ENCODE measurements around the gene ST6GALNAC3. TPM values are rescaled to one million over a fixed set of nuclear protein-coding genes. Genes with fewer than 3 reads are reported as not detected.

Gene ST6GALNAC3
- total RNA-seq, 1 experiment from 2014 or later, result 2.2 TPM

DNA sequence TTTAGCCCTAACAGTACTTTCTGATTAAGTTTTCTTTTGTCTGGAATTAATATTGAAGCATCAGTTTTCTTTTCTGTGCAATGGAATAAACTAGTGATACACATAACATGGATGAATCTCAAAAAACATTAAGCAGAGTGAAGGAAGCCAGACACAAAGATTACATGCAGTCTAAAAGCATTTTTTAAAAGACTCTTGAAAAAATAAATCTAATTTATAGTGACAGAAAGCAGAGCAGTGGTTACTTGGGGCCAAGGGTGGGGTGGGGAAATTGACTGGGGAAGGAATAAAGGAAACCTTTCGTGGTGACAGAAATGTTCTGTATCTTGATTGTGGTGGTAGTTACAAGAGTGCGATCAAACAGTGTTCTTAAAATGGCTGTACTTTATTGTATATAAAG, 20.2 kb upstream of the ST6GALNAC3 start:
- Histone ChIP-seq H3K27me3 (ENCODE audit: insufficient read depth, low read length) (no peaks in the 10 kb centered on the region), H3K79me2 (ENCODE audit: insufficient read depth, low read length) (no peaks in the 10 kb centered on the region), H3K4me3 (replicated peaks in 1 of 2; ENCODE audit: low read depth in 1 of 2, low read length in 2 of 2) (no peak overlapping the region), H3K27ac (ENCODE audit: low read depth, low read length) (no peak overlapping the region), H3K9me2 (ENCODE audit: insufficient read depth) (no peaks in the 10 kb centered on the region), H3K36me3 (ENCODE audit: control insufficient read depth in 1 of 2, insufficient read depth in 2 of 2, low read length in 2 of 2) (no peaks in the 10 kb centered on the region), H3K4me1 (ENCODE audit: control insufficient read depth in 1 of 2, insufficient read depth in 2 of 2, low read length in 2 of 2) (no peaks in the 10 kb centered on the region), H3K9ac (ENCODE audit: low read length) (no peak overlapping the region), H2AFZ (ENCODE audit: low read depth, low read length, poor library complexity, severe bottlenecking) (no peak overlapping the region), H4K20me1 (ENCODE audit: insufficient read depth) (no peaks in the 10 kb centered on the region), H3K4me2 (ENCODE audit: low read length) (no peak overlapping the region), H3K9me3 (ENCODE audit: control insufficient read depth in 1 of 2, insufficient read depth in 1 of 2, low read depth in 1 of 2, low read length in 2 of 2) (no peaks in the 10 kb centered on the region)
- intact Hi-C loops (cut with micrococcal nuclease), result no loop called here
- ChIA-PET CTCF (no interaction called here), POLR2A (no interaction called here), RAD21 (ENCODE audit: low non-redundant PET in 1 of 2, low total read pairs in 2 of 2, uncharacterized antibody in 2 of 2, unreplicated experiment in 2 of 2) (no interaction called here)
- TF ChIP-seq CEBPB (IDR thresholded peaks at IDR 0.05; ENCODE audit: low read depth) (no peak), JUND (IDR thresholded peaks at IDR 0.05) (no peak), EZH2 (IDR thresholded peaks at IDR 0.05) (no peak)
- DNase-seq (ENCODE audit: low read depth, low spot score) (no peak), ATAC-seq (no peak)
- no TSS peak for BruUV-seq (replicated peaks)

DNA sequence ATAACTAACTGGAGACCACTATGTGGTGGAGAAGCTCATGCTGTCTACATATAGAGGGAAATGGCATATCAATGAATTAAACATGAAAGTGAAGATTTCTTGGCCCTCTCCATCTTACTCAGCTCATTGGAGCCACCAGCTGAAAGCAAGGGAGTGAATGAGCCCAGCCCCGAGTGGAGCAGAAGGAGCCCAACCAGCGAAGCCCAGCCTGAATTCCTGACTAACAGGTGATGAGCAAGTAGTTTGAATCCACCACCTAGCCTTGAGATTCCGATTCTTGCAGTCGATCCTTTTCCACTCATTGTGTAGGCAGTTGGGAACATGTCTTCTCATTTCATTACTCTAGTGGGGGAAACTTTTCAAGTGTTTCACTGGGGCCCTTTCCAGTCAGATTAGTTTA, 18.6 kb upstream of the ST6GALNAC3 start:
- no peak overlapping the region for H2AFZ ChIP-seq (ENCODE audit: low read depth, low read length, poor library complexity, severe bottlenecking)
- H3K36me3 ChIP-seq (ENCODE audit: control insufficient read depth in 1 of 2, insufficient read depth in 2 of 2, low read length in 2 of 2), result no peaks in the 10 kb centered on the region
- no peaks in the 10 kb centered on the region for H3K79me2 ChIP-seq (ENCODE audit: insufficient read depth, low read length)
- DNase-seq (ENCODE audit: low read depth, low spot score) (no peak), ATAC-seq (no peak)
- TF ChIP-seq, protein P1, sequence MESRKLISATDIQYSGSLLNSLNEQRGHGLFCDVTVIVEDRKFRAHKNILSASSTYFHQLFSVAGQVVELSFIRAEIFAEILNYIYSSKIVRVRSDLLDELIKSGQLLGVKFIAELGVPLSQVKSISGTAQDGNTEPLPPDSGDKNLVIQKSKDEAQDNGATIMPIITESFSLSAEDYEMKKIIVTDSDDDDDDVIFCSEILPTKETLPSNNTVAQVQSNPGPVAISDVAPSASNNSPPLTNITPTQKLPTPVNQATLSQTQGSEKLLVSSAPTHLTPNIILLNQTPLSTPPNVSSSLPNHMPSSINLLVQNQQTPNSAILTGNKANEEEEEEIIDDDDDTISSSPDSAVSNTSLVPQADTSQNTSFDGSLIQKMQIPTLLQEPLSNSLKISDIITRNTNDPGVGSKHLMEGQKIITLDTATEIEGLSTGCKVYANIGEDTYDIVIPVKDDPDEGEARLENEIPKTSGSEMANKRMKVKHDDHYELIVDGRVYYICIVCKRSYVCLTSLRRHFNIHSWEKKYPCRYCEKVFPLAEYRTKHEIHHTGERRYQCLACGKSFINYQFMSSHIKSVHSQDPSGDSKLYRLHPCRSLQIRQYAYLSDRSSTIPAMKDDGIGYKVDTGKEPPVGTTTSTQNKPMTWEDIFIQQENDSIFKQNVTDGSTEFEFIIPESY (IDR thresholded peaks at IDR 0.05; ENCODE audit: extremely low read depth, insufficient replicate concordance, low read length), result no peak
- TF ChIP-seq POLR2AphosphoS5 (IDR thresholded peaks at IDR 0.05; ENCODE audit: low read depth, low read length) (no peak), SRF (IDR thresholded peaks at IDR 0.05; ENCODE audit: low read depth) (no peak)
- TF ChIP-seq, protein P2, sequence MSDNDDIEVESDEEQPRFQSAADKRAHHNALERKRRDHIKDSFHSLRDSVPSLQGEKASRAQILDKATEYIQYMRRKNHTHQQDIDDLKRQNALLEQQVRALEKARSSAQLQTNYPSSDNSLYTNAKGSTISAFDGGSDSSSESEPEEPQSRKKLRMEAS (IDR thresholded peaks at IDR 0.05), result no peak
- TF ChIP-seq, protein P3, sequence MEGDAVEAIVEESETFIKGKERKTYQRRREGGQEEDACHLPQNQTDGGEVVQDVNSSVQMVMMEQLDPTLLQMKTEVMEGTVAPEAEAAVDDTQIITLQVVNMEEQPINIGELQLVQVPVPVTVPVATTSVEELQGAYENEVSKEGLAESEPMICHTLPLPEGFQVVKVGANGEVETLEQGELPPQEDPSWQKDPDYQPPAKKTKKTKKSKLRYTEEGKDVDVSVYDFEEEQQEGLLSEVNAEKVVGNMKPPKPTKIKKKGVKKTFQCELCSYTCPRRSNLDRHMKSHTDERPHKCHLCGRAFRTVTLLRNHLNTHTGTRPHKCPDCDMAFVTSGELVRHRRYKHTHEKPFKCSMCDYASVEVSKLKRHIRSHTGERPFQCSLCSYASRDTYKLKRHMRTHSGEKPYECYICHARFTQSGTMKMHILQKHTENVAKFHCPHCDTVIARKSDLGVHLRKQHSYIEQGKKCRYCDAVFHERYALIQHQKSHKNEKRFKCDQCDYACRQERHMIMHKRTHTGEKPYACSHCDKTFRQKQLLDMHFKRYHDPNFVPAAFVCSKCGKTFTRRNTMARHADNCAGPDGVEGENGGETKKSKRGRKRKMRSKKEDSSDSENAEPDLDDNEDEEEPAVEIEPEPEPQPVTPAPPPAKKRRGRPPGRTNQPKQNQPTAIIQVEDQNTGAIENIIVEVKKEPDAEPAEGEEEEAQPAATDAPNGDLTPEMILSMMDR (IDR thresholded peaks at IDR 0.05 in 2 of 3, conservative IDR thresholded peaks at IDR 0.05 in 1 of 3; ENCODE audit: borderline replicate concordance in 1 of 3, insufficient read depth in 1 of 3, low read depth in 2 of 3, low read length in 2 of 3), result no peak
- ChIA-PET RAD21 (ENCODE audit: low non-redundant PET in 1 of 2, low total read pairs in 2 of 2, uncharacterized antibody in 2 of 2, unreplicated experiment in 2 of 2) (no interaction called here), CTCF (no interaction called here), POLR2A (no interaction called here)
- H4K20me1 ChIP-seq (ENCODE audit: insufficient read depth), result no peaks in the 10 kb centered on the region
- H3K27me3 ChIP-seq (ENCODE audit: insufficient read depth, low read length), result no peaks in the 10 kb centered on the region
- H3K4me2 ChIP-seq (ENCODE audit: low read length), result no peak overlapping the region
- no peak overlapping the region for H3K4me3 ChIP-seq (replicated peaks in 1 of 2; ENCODE audit: low read depth in 1 of 2, low read length in 2 of 2)
- no peak overlapping the region for H3K27ac ChIP-seq (ENCODE audit: low read depth, low read length)
- H3K9me3 ChIP-seq (ENCODE audit: control insufficient read depth in 1 of 2, insufficient read depth in 1 of 2, low read depth in 1 of 2, low read length in 2 of 2), result no peaks in the 10 kb centered on the region
- no peaks in the 10 kb centered on the region for H3K4me1 ChIP-seq (ENCODE audit: control insufficient read depth in 1 of 2, insufficient read depth in 2 of 2, low read length in 2 of 2)
- no TSS peak for BruUV-seq (replicated peaks)
- no peaks in the 10 kb centered on the region for H3K9me2 ChIP-seq (ENCODE audit: insufficient read depth)
- intact Hi-C loops (cut with micrococcal nuclease), result no loop called here
- H3K9ac ChIP-seq (ENCODE audit: low read length), result no peak overlapping the region

Measured in HCT116 (cell line).